Upper lobe of left lung (tissue), 6 donors: ENCODE measurements around the gene SLC25A26. TPM values are rescaled to one million over a fixed set of nuclear protein-coding genes. Genes with fewer than 3 reads are reported as not detected.

Experiments used
- ATAC-seq, 2 donors: fragments of 200-7000 bp; cut with Tn5 transposase; one replicate each; pipeline ENCODE4 v1.9.1; 2022; ENCODE audit warnings: mild to moderate bottlenecking in 2 of 2, moderate library complexity in 2 of 2; ENCODE audit not compliant: low FRiP score in 2 of 2
- DNase-seq, 2 donors: peaks; one replicate each; pipeline ENCODE4 v3.0.0-alpha.2; 2019 to 2020
- H3K27ac ChIP-seq, 4 donors: fragments of 200-600 bp; sonication (generic); one replicate each; pipeline ENCODE4 v1.5.1; 2016 to 2019
- H3K27me3 ChIP-seq, 4 donors: fragments of 200-600 bp; sonication (generic); one replicate each; pipeline ENCODE4 v1.5.1; 2017 to 2019
- H3K36me3 ChIP-seq, 4 donors: fragments of 200-600 bp; sonication (generic); one replicate each; pipeline ENCODE4 v1.5.1; 2016 to 2019
- H3K4me1 ChIP-seq, 4 donors: fragments of 200-600 bp; sonication (generic); one replicate each; pipeline ENCODE4 v1.5.1; 2018 to 2019
- H3K4me3 ChIP-seq, 4 donors: fragments of 200-600 bp; sonication (generic); one replicate each; pipeline ENCODE4 v1.5.1; 2017 to 2019; ENCODE audit warnings: mild to moderate bottlenecking in 2 of 4, moderate library complexity in 1 of 4
- H3K9me3 ChIP-seq, 4 donors: fragments of 200-600 bp; sonication (generic); one replicate each; pipeline ENCODE4 v1.5.1; 2018 to 2019
- EP300 ChIP-seq, 4 donors: sonication (generic); formaldehyde crosslinking; IDR thresholded peaks; one replicate each; pipeline ENCODE4 v1.5.1; 2017; ENCODE audit warnings: antibody characterized with exemption in 4 of 4, control low read depth in 2 of 4
- POLR2A ChIP-seq, 4 donors: fragments of 450-650 bp; IDR thresholded peaks; one replicate each; pipeline ENCODE4 v1.5.1; 2016 to 2017; ENCODE audit warnings: antibody characterized with exemption in 4 of 4, mild to moderate bottlenecking in 2 of 4
- POLR2AphosphoS5 ChIP-seq, 2 donors: sonication (generic); formaldehyde crosslinking; IDR thresholded peaks; one replicate each; pipeline ENCODE4 v1.5.1; 2017; ENCODE audit warnings: antibody characterized with exemption in 2 of 2
- WGBS, 2 donors: methylation state at CpG; one replicate each; pipeline ENCODE4 v1.1.5; 2017 to 2018; 5-methylcytosine and 5-hydroxymethylcytosine counted together
- total RNA-seq, 6 donors: library from RNA; depleted of rRNA in 4 of 6; stranded (reverse); fragments of >200 nt in 4 of 6; gene quantifications; one replicate each; pipeline versions ENCODE4 v1.1.0 to v1.2.1, GENCODE V29; 2016 to 2021
- TF ChIP-seq, protein P1 (sequence below), 6 experiments: fragments of 450-650 bp in 4 of 6; fragments of 200-600 bp in 2 of 6; sonication (generic) in 2 of 6; IDR thresholded peaks; one replicate each; pipeline ENCODE4 v1.5.1; 2016 to 2019; ENCODE audit warnings: antibody characterized with exemption in 6 of 6
- donor health status: DM: no; HTN: no; CAD: no; lungs with moderate emphysema.
- donor health status: DM: no; HTN: yes; CAD: no; lungs with severe emphysema.

SLC25A26 gene
- total RNA-seq, 6 donors from 2014 or later: 8.4 to 18.8 (median 17.0) TPM

DNA sequence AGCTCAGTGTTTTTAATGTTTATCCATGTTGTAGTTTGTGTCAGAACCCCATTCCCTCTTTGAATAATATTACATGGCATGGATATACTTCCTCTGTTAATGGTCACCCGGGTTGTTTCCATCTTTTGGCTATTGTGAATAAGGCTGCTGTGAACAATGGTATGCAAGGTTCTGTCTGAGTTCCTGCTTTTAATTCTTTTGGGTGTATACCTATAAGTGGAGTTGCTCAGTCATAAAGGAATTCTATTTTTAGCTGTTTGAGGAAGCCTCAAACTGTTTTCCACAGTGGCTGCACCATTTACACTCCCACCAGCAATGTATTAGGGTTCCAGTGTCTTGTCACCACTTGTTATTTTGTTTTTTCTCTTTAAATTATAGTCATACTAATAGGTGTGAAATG lies 99.6 kb downstream of the SLC25A26 start:
- Histone ChIP-seq H3K36me3 (no peaks in the 10 kb centered on the region), H3K4me1 (no peaks in the 10 kb centered on the region), H3K4me3 (no peak overlapping the region), H3K27ac (no peak overlapping the region), H3K27me3 (no peaks in the 10 kb centered on the region), H3K9me3 (no peaks in the 10 kb centered on the region)
- ATAC-seq (no peak), DNase-seq (no peak)
- TF ChIP-seq, protein P1, sequence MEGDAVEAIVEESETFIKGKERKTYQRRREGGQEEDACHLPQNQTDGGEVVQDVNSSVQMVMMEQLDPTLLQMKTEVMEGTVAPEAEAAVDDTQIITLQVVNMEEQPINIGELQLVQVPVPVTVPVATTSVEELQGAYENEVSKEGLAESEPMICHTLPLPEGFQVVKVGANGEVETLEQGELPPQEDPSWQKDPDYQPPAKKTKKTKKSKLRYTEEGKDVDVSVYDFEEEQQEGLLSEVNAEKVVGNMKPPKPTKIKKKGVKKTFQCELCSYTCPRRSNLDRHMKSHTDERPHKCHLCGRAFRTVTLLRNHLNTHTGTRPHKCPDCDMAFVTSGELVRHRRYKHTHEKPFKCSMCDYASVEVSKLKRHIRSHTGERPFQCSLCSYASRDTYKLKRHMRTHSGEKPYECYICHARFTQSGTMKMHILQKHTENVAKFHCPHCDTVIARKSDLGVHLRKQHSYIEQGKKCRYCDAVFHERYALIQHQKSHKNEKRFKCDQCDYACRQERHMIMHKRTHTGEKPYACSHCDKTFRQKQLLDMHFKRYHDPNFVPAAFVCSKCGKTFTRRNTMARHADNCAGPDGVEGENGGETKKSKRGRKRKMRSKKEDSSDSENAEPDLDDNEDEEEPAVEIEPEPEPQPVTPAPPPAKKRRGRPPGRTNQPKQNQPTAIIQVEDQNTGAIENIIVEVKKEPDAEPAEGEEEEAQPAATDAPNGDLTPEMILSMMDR (IDR thresholded peaks at IDR 0.05): no peak
- TF ChIP-seq POLR2A (IDR thresholded peaks at IDR 0.05): no peak
- no peak for TF ChIP-seq POLR2AphosphoS5 (IDR thresholded peaks at IDR 0.05)
- 23 to 45% methylated on average over 1 of the region's 1 CpG for WGBS, 2 donors

DNA sequence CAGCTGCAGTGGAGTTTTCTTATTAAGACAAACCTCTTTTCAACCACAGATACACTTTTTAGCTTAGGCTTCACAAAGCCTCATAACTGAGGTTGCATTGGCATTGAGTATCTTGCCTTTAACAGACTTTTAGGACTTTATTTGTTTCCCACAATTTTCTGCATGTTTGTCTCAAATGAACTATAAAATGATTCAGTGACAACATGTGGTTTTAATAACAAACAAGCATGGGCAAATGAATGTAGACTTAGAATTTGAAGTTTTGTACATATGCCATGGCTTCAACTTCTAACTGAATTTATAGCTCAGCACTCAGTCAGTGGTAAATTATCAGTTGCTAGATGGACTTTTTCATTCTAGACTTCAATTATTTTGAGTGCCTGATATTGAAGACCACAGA lies 101.6 kb downstream of the SLC25A26 start:
- TF ChIP-seq EP300 (IDR thresholded peaks at IDR 0.05): no peak
- no peak for TF ChIP-seq POLR2A (IDR thresholded peaks at IDR 0.05)
- TF ChIP-seq POLR2AphosphoS5 (IDR thresholded peaks at IDR 0.05): no peak
- TF ChIP-seq, protein P1 (IDR thresholded peaks at IDR 0.05): no peak
- no peak overlapping the region for H3K27ac ChIP-seq
- DNase-seq (no peak), ATAC-seq (no peak)
- H3K36me3 ChIP-seq: no peaks in the 10 kb centered on the region
- H3K27me3 ChIP-seq: no peaks in the 10 kb centered on the region
- H3K4me1 ChIP-seq: no peaks in the 10 kb centered on the region
- no peaks in the 10 kb centered on the region for H3K9me3 ChIP-seq
- no peak overlapping the region for H3K4me3 ChIP-seq

DNA sequence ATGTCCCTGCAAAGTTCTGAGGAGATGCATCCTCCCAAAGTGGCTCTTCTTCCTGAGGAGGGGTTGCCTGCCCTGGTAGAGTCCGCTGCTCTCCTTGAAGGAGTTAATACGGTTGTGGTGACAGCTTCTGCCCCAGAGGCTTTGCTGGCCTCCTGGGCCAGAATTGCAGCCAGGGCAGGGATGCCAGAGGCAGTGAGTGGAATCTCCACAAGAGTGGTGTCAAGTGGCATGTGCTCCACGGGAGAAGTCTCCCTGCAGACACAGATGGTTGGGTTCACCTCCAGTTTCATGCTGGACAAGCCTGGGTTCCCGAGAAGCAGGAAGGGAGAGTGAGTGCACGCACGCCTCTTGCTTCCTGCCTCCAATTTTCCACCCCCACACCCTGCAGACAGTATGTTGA lies 105.5 kb downstream of the SLC25A26 start:
- H3K27me3 ChIP-seq: no peaks in the 10 kb centered on the region
- DNase-seq (no peak), ATAC-seq (no peak)
- no peaks in the 10 kb centered on the region for H3K36me3 ChIP-seq
- no peak overlapping the region for H3K4me3 ChIP-seq
- H3K4me1 ChIP-seq: no peaks in the 10 kb centered on the region
- no peak overlapping the region for H3K27ac ChIP-seq
- 80 to 91% methylated on average over 6 of the region's 6 CpGs for WGBS, 2 donors
- no peaks in the 10 kb centered on the region for H3K9me3 ChIP-seq
- TF ChIP-seq POLR2A (IDR thresholded peaks at IDR 0.05): no peak
- TF ChIP-seq, protein P1 (IDR thresholded peaks at IDR 0.05): no peak
- TF ChIP-seq EP300 (IDR thresholded peaks at IDR 0.05): no peak
- no peak for TF ChIP-seq POLR2AphosphoS5 (IDR thresholded peaks at IDR 0.05)

DNA sequence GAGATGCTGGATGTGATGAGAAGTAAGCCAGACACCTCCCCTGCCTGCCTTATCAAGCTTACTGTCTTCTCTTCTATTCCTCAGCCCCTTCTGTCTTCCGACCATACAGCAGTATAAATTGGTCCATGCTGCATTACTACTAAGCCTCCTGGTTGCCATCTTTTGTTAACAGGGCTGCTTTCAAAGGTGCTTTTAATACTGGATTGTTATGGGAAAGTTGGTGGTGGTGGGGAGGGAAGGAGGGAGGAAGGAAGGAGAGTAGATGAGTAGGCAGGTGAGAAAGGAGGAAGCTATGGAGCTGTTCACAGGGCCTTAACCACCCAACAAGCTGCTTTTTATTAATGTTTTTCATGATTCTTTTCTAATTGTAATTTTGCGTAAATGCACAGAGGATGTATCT lies 114.9 kb downstream of the SLC25A26 start:
- H3K27ac ChIP-seq: no peak overlapping the region
- DNase-seq (no peak), ATAC-seq (no peak)
- no peaks in the 10 kb centered on the region for H3K36me3 ChIP-seq
- 95 to 100% methylated on average over 2 of the region's 2 CpGs for WGBS, 2 donors
- TF ChIP-seq, protein P1 (IDR thresholded peaks at IDR 0.05): no peak
- no peak for TF ChIP-seq POLR2AphosphoS5 (IDR thresholded peaks at IDR 0.05)
- no peak for TF ChIP-seq POLR2A (IDR thresholded peaks at IDR 0.05)
- TF ChIP-seq EP300 (IDR thresholded peaks at IDR 0.05): no peak
- no peaks in the 10 kb centered on the region for H3K4me1 ChIP-seq
- no peak overlapping the region for H3K4me3 ChIP-seq
- H3K9me3 ChIP-seq: no peaks in the 10 kb centered on the region
- H3K27me3 ChIP-seq: no peaks in the 10 kb centered on the region

DNA sequence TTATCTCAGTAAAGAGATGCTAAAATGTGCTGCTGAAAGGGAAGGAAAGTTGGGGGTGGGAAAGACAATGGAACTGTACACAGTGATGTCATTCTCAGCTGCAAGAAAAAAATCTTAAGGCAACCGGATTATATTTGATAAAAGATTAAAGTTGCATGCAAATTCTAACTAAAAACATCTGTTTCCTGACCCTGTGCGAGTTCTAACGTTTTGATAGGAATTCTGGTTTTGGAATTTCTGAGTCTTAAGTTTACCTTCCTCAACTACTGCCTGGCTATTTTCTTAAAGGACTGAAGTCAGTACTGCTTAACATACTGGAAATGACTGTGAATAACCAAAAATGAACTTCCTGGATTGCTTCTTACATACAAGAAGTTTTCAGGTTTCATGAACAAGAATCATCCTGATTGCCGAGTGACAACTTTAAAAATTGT lies 115.5 kb downstream of the SLC25A26 start:
- 25 to 31% methylated on average over 4 of the region's 4 CpGs for WGBS, 2 donors
- Histone ChIP-seq H3K27ac (no peak overlapping the region), H3K4me1 (no peaks in the 10 kb centered on the region), H3K36me3 (no peaks in the 10 kb centered on the region), H3K9me3 (no peaks in the 10 kb centered on the region), H3K27me3 (no peaks in the 10 kb centered on the region), H3K4me3 (no peak overlapping the region)
- TF ChIP-seq POLR2AphosphoS5 (IDR thresholded peaks at IDR 0.05): no peak
- TF ChIP-seq, protein P1 (IDR thresholded peaks at IDR 0.05): no peak
- TF ChIP-seq EP300 (IDR thresholded peaks at IDR 0.05): no peak
- TF ChIP-seq POLR2A (IDR thresholded peaks at IDR 0.05): no peak
- ATAC-seq (peak in 1 of 2 donors; percentile 10), DNase-seq (no peak)
